Stimulated activated naive CD8-positive, alpha-beta T cell treated with anti-CD3 and anti-CD28 coated beads, Interleukin-15, amount 100 ng/mL, for 72 hours (primary cell): Measurements from ENCODE around the gene BCAS3.

Experiments used
- ATAC-seq: fragments of 150-1000 bp; cut with Tn5 transposase; 2 replicates; pipeline ENCODE4 v1.10.0; 2021; ENCODE audit warnings: mild to moderate bottlenecking, moderate library complexity
- DNase-seq, 2 donors: peaks; one replicate each; pipeline ENCODE4 v3.0.0; 2021 to 2022
- H3K27ac Mint-ChIP-seq, 2 donors: one replicate each; pipeline ENCODE4 v1.8.0; 2022; ENCODE audit warnings: mild to moderate bottlenecking in 2 of 2, mixed read lengths in 2 of 2, moderate library complexity in 2 of 2
- H3K27me3 Mint-ChIP-seq: one replicate; pipeline ENCODE4 v1.8.0; 2022; ENCODE audit warnings: mixed read lengths
- H3K4me1 Mint-ChIP-seq: one replicate; pipeline ENCODE4 v1.8.0; 2022; ENCODE audit warnings: mild to moderate bottlenecking, mixed read lengths
- H3K4me3 Mint-ChIP-seq, 2 donors: one replicate each; pipeline ENCODE4 v1.8.0; 2022; ENCODE audit warnings: mild to moderate bottlenecking in 2 of 2, mixed read lengths in 2 of 2, moderate library complexity in 1 of 2
- H3K9me3 Mint-ChIP-seq, 2 donors: one replicate each; pipeline ENCODE4 v1.8.0; 2022; ENCODE audit warnings: mixed read lengths in 2 of 2

Gene BCAS3

DNA sequence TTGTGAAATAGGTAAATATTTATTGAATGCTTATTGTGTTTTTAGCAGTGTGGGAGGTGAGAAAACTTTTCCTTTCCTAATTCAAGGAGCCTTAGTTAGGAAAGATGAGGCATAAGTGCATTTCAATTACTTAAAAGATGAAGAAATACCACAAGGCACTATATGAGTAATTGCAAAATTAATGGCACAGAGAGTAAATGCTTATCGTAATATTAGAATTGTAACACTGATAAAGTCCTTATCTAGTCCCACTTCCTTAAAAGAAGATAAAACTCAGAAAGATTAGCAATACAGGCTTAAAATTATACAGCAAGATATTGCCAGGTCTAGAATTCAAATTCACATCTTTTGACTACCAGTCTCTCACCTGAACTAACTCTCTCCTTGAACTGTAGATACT, 489.4 kb downstream of the BCAS3 start:
- H3K27me3 Mint-ChIP-seq, result no peaks in the 10 kb centered on the region
- no peak overlapping the region for H3K4me3 Mint-ChIP-seq
- ATAC-seq, result no peak
- H3K4me1 Mint-ChIP-seq, result no peaks in the 10 kb centered on the region
- DNase-seq, result no peak
- no peaks in the 10 kb centered on the region for H3K9me3 Mint-ChIP-seq
- H3K27ac Mint-ChIP-seq, result no peak overlapping the region

DNA sequence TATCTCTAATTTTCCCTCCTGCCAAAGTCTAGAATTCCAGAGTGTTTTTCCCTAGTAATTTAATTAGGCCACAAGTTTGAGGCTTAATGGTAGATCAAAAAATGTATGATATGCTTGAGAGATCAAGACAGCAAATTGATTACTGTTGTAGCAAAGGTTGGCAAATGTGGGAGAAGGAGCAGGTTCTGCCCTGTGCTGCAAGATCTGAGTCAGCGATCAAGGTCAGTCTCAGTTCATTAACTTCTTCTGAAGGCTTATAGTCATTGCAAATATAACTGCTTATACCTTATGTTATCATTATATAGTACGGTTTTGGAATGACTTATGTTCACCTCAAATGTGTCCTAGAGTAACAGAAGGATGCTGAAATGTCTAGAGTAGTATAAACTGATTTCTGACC, 490.9 kb downstream of the BCAS3 start:
- no peaks in the 10 kb centered on the region for H3K9me3 Mint-ChIP-seq
- DNase-seq, result no peak
- no peaks in the 10 kb centered on the region for H3K4me1 Mint-ChIP-seq
- peak; percentile 67 for ATAC-seq
- no peaks in the 10 kb centered on the region for H3K27me3 Mint-ChIP-seq
- peak overlapping the region in 1 of 2 donors; percentile 12 for H3K27ac Mint-ChIP-seq
- H3K4me3 Mint-ChIP-seq, result no peak overlapping the region

DNA sequence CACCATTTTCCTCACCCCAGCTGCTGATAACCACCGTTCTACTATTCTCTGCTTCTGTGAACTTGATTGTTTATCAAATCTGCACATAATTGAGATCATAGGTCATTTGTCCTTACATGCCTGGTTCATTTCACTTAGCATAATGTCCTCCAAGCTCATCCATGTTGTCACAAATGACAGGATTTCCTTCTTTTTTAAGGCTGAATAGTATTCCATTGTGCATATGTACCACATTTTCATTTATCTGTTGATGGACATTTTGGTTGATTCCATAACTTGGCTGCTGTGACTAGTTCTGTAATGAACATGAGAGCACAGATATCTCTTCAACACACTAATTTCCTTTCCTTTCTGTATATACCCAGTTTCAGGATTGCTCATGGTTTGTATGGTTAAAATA, 496.7 kb downstream of the BCAS3 start:
- Mint-ChIP-seq H3K27me3 (no peaks in the 10 kb centered on the region), H3K27ac (no peak overlapping the region), H3K4me3 (no peak overlapping the region), H3K4me1 (no peaks in the 10 kb centered on the region), H3K9me3 (peaks cover 0 to 5% of the 10 kb centered on the region in 2 donors)
- no peak for DNase-seq
- peak; percentile 48 for ATAC-seq

GRCh38 chr17:61175298-61176142, 497.9 kb downstream of the BCAS3 start:
- H3K4me1 Mint-ChIP-seq, result no peaks in the 10 kb centered on the region
- DNase-seq (no peak), ATAC-seq (no peak)
- peaks cover 0 to 5% of the 10 kb centered on the region in 2 donors for H3K9me3 Mint-ChIP-seq
- H3K27ac Mint-ChIP-seq, result peak overlapping the region in 1 of 2 donors; percentile 11
- H3K4me3 Mint-ChIP-seq, result no peak overlapping the region
- H3K27me3 Mint-ChIP-seq, result no peaks in the 10 kb centered on the region

- Mint-ChIP-seq H3K4me3 (no peak overlapping the region), H3K27me3 (no peaks in the 10 kb centered on the region), H3K9me3 (peaks cover 0 to 5% of the 10 kb centered on the region in 2 donors), H3K27ac (no peak overlapping the region), H3K4me1 (no peaks in the 10 kb centered on the region)
- no peak for DNase-seq
- no peak for ATAC-seq
These were observed 499.7 kb downstream of the BCAS3 start for GRCh38 chr17:61177351-61177750.

DNA sequence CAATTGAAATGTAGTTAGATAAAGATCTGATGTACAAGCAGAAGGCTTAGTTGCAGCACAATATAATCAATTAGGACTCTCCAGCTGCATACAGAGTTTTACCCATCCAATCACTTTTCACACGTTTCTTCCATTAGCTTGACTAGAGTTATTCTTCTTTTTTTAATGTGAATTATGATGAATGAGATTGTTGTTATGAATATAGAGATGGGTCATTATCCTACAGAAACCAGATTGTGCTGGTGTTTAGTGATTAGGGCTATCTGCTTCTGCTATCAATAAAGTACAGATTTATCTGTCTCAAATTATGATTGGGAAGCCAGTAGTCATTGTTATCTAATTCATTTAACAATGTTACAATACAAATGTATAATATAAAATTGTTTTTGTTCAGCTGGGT, 500.6 kb downstream of the BCAS3 start:
- no peak for ATAC-seq
- no peak for DNase-seq
- H3K27ac Mint-ChIP-seq, result peak overlapping the region in 1 of 2 donors; percentile 48
- peaks cover 0 to 5% of the 10 kb centered on the region in 2 donors for H3K9me3 Mint-ChIP-seq
- H3K4me1 Mint-ChIP-seq, result no peaks in the 10 kb centered on the region
- no peaks in the 10 kb centered on the region for H3K27me3 Mint-ChIP-seq
- H3K4me3 Mint-ChIP-seq, result no peak overlapping the region

DNA sequence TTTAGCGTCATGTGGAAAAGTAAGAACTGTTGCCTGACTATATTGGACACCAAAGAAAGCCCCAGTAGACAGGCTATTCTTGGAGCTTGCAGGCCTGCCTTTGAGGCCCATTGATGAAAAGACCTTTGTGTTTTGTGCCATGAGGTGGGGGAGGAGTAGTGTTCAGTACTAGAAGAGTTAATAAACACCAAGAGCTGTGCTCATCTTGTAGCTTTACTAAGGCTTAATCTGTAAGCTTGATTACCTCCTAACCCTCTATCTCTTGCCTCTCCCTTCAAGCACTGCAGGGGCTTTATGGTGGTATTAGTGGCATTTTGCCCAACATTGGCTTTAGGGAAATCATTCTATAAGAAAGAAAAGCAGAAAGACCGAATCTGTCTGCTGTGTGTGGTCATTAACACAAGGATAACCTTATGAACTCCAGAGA, 501.7 kb downstream of the BCAS3 start:
- Mint-ChIP-seq H3K4me1 (no peaks in the 10 kb centered on the region), H3K27ac (no peak overlapping the region), H3K4me3 (no peak overlapping the region), H3K27me3 (no peaks in the 10 kb centered on the region), H3K9me3 (peaks cover 0 to under 1% of the 10 kb centered on the region in 2 donors)
- ATAC-seq, result no peak
- no peak for DNase-seq

GRCh38 chr17:61183793-61184192, 506.1 kb downstream of the BCAS3 start:
- Mint-ChIP-seq H3K27ac (no peak overlapping the region), H3K4me3 (no peak overlapping the region), H3K27me3 (no peaks in the 10 kb centered on the region), H3K4me1 (no peaks in the 10 kb centered on the region), H3K9me3 (no peaks in the 10 kb centered on the region)
- ATAC-seq (no peak), DNase-seq (no peak)

- DNase-seq, result no peak
- H3K4me1 Mint-ChIP-seq, result no peaks in the 10 kb centered on the region
- H3K27me3 Mint-ChIP-seq, result no peaks in the 10 kb centered on the region
- H3K9me3 Mint-ChIP-seq, result peaks cover 0 to 7% of the 10 kb centered on the region in 2 donors
- no peak overlapping the region for H3K4me3 Mint-ChIP-seq
- H3K27ac Mint-ChIP-seq, result no peak overlapping the region
- ATAC-seq, result no peak
These were observed 507.7 kb downstream of the BCAS3 start for GRCh38 chr17:61185385-61185784.

DNA sequence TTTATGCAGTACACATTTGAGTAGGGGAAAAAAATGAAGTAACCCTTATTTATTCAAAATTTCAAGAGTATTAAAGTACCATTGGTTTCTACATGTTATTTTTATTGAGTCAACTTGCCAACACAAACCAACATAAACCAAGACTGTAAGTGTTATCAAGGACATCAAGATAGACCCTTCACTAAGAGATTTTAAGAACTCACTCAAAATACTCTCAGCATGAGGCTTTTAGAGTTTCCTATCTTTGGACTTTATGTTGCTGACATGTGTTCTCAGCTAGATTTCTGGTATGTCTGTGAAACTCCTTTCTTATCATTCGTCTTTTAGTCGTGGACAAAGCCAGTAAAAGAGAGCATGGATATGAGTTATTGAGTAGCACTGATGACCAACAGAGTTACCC, 509.4 kb downstream of the BCAS3 start:
- Mint-ChIP-seq H3K27me3 (no peaks in the 10 kb centered on the region), H3K27ac (peak overlapping the region in 1 of 2 donors; percentile 27), H3K4me1 (no peaks in the 10 kb centered on the region), H3K9me3 (peaks cover 6 to 7% of the 10 kb centered on the region in 2 donors), H3K4me3 (no peak overlapping the region)
- DNase-seq, result no peak
- no peak for ATAC-seq

DNA sequence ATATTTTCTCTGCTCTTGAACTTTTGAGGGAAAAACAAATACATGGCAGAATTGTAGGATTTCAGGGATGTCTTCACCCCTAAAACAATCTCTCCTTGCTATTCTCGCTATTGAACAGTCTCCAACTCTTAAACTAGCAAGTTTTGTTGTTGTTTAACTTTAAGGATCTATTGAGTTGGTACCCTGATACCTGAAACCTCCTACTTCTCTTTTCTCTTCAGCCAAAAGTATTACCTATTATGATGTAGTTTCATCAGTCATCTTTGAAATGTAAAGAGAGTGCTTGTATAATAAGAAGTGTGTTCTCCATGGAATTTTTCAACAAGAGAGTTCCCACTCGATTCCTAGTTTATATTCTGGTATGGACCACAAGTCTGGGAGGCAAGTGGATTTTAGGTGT, 510.4 kb downstream of the BCAS3 start:
- H3K4me3 Mint-ChIP-seq, result no peak overlapping the region
- DNase-seq (no peak), ATAC-seq (no peak)
- no peaks in the 10 kb centered on the region for H3K4me1 Mint-ChIP-seq
- no peaks in the 10 kb centered on the region for H3K27me3 Mint-ChIP-seq
- H3K27ac Mint-ChIP-seq, result no peak overlapping the region
- H3K9me3 Mint-ChIP-seq, result peaks cover 6 to 7% of the 10 kb centered on the region in 2 donors

- Mint-ChIP-seq H3K27me3 (no peaks in the 10 kb centered on the region), H3K27ac (no peak overlapping the region), H3K9me3 (peaks cover 6 to 7% of the 10 kb centered on the region in 2 donors), H3K4me1 (no peaks in the 10 kb centered on the region), H3K4me3 (no peak overlapping the region)
- ATAC-seq, result peak; percentile 75
- DNase-seq, result no peak
These were observed 512.3 kb downstream of the BCAS3 start for GRCh38 chr17:61189968-61190367.

DNA sequence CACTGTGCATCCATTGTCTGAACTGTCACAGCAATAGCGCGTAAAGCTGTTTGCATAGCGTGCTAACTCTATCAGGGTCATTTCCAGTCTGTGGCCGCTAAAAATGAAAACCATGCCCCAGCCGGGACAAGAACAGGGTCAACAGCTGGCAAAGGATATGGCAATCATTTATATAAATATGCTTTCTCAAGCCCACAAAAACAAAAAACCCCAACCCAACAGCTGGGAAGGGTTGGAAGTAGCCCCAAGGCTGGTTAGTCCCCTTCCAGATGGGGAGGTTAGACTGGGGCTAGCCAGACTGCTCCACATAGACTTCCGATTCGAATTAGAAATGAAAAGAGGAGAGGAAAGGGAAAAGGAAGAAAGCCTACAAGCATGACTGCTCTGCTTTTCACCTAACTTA, 518.7 kb downstream of the BCAS3 start:
- no peaks in the 10 kb centered on the region for H3K4me1 Mint-ChIP-seq
- no peak overlapping the region for H3K27ac Mint-ChIP-seq
- DNase-seq (no peak), ATAC-seq (no peak)
- H3K9me3 Mint-ChIP-seq, result peaks cover 0 to 4% of the 10 kb centered on the region in 2 donors
- no peak overlapping the region for H3K4me3 Mint-ChIP-seq
- H3K27me3 Mint-ChIP-seq, result no peaks in the 10 kb centered on the region

GRCh38 chr17:61196799-61197198, 519.1 kb downstream of the BCAS3 start:
- Mint-ChIP-seq H3K27ac (no peak overlapping the region), H3K4me3 (no peak overlapping the region), H3K27me3 (no peaks in the 10 kb centered on the region), H3K9me3 (no peaks in the 10 kb centered on the region), H3K4me1 (no peaks in the 10 kb centered on the region)
- DNase-seq (no peak), ATAC-seq (no peak)

GRCh38 chr17:61199431-61200338, 522.0 kb downstream of the BCAS3 start:
- no peak for ATAC-seq
- no peak overlapping the region for H3K4me3 Mint-ChIP-seq
- H3K9me3 Mint-ChIP-seq, result no peaks in the 10 kb centered on the region
- H3K4me1 Mint-ChIP-seq, result no peaks in the 10 kb centered on the region
- no peaks in the 10 kb centered on the region for H3K27me3 Mint-ChIP-seq
- no peak overlapping the region for H3K27ac Mint-ChIP-seq
- no peak for DNase-seq

- ATAC-seq, result no peak
- no peak overlapping the region for H3K4me3 Mint-ChIP-seq
- no peak overlapping the region for H3K27ac Mint-ChIP-seq
- no peak for DNase-seq
- H3K9me3 Mint-ChIP-seq, result no peaks in the 10 kb centered on the region
- no peaks in the 10 kb centered on the region for H3K27me3 Mint-ChIP-seq
- no peaks in the 10 kb centered on the region for H3K4me1 Mint-ChIP-seq
These were observed 522.7 kb downstream of the BCAS3 start for GRCh38 chr17:61200339-61200715.
